Naive thymus-derived CD8-positive, alpha-beta T cell (primary cell): Measurements from ENCODE around the gene CD44. TPM values are rescaled to one million over a fixed set of nuclear protein-coding genes. Genes with fewer than 3 reads are reported as not detected.

Experiments
- ATAC-seq, 2 donors: fragments of 150-1000 bp; cut with Tn5 transposase in 1 of 2; sonication (Bioruptor Pico), chemical (Tn5 transposase) in 1 of 2; 1 replicate in 1 of 2; 2 replicates in 1 of 2; pipeline ENCODE4 v1.10.0; 2021; ENCODE audit warnings: mild to moderate bottlenecking in 2 of 2, moderate library complexity in 2 of 2
- POLR2A ChIA-PET: fragments of 350-600 bp; sonication (Branson Sonifier 250); formaldehyde crosslinking; loops from one replicate; lab custom pipeline; 2021; ENCODE audit warnings: antibody characterized with exemption; lab: Charles Lee
- DNase-seq, 10 donors: peaks; one replicate each; pipeline versions ENCODE4 v3.0.0 to v3.0.0-alpha.2; 2020 to 2022
- H3K27ac Mint-ChIP-seq, 10 donors: one replicate each; pipeline ENCODE4 v1.8.0; 2020 to 2022; ENCODE audit warnings: mild to moderate bottlenecking in 10 of 10, mixed read lengths in 10 of 10, moderate library complexity in 4 of 10, inconsistent platforms in 1 of 10
- H3K27me3 Mint-ChIP-seq, 5 donors: one replicate each; pipeline ENCODE4 v1.8.0; 2021 to 2022; ENCODE audit warnings: mixed read lengths in 5 of 5
- H3K36me3 Mint-ChIP-seq, 3 donors: one replicate each; pipeline ENCODE4 v1.8.0; 2020 to 2022; ENCODE audit warnings: mixed read lengths in 3 of 3, mild to moderate bottlenecking in 2 of 3, inconsistent platforms in 1 of 3
- H3K4me1 Mint-ChIP-seq, 4 donors: one replicate each; pipeline ENCODE4 v1.8.0; 2021 to 2022; ENCODE audit warnings: mixed read lengths in 4 of 4
- H3K4me3 Mint-ChIP-seq, 10 donors: one replicate each; pipeline ENCODE4 v1.8.0; 2020 to 2022; ENCODE audit warnings: mild to moderate bottlenecking in 10 of 10, mixed read lengths in 10 of 10, moderate library complexity in 6 of 10, inconsistent platforms in 1 of 10
- H3K9me3 Mint-ChIP-seq, 9 donors: one replicate each; pipeline ENCODE4 v1.8.0; 2020 to 2022; ENCODE audit warnings: mixed read lengths in 9 of 9, mild to moderate bottlenecking in 3 of 9, inconsistent platforms in 1 of 9, moderate library complexity in 1 of 9
- polyA plus RNA-seq, 3 donors: library from polyadenylated mRNA; unstranded; fragments of 300-500 nt; fragmentation: Illumina TruSeq; gene quantifications; one replicate each; pipeline ENCODE4 v1.2.3, GENCODE V29; 2021
- total RNA-seq, 8 experiments: library from RNA in 2 of 8; stranded (reverse) in 2 of 8; gene quantifications; one replicate each; pipeline ENCODE4 v1.2.3 and lab custom pipeline; 2021 to 2026

The CD44 gene
- total and polyA plus RNA-seq, 5 experiments from 2014 or later = 291 to 703 (median 291) TPM

DNA sequence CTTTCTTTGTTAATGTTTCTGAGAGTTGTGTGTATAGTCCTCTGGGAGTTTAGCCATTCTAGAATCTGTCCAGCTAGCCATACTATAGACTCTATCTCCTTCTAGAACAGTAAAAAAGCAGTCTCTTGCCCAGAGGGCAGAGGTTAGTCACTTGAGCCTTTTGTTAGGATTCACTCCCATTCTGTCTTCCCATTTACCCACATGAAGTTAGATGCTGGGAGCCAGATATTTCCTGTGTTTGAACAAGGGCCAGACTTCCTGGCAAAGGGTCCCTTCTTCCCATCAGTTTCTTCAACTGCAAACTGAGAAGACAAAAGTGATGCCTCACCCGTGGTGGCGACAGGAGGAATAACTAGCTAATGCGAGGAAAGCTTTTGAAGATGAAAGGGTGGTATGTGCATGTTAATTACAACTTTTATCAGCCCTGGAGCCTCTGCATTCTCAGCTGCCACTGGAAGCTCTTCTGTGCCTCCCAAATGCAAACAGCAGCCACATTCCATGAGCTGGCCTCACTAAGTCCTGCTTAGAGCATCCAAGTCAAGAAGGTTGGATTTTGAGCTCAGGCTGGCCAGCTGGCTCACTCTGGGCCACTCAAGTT lies 12.8 kb downstream of the CD44 start:
- peaks cover 13 to 75% (median 56%) of the 10 kb centered on the region in 3 donors for H3K36me3 Mint-ChIP-seq
- H3K9me3 Mint-ChIP-seq = no peaks in the 10 kb centered on the region
- no peaks in the 10 kb centered on the region for H3K27me3 Mint-ChIP-seq
- peak overlapping the region; percentile 36 to 74 (median 56) for H3K4me3 Mint-ChIP-seq
- H3K27ac Mint-ChIP-seq = peak overlapping the region; percentile 83 to 95 (median 92)
- peak in 1 of 2 donors; percentile 7 for ATAC-seq
- no peak for DNase-seq
- POLR2A ChIA-PET = interaction anchor here (1.1 to 4.6 kb wide), 4 partner anchors 10 to 16 kb away, joined by 3 to 30 read pairs (median 10); partner anchors contain the start of gene CD44
- peaks cover 63 to 100% (median 100%) of the 10 kb centered on the region in 4 donors for H3K4me1 Mint-ChIP-seq

DNA sequence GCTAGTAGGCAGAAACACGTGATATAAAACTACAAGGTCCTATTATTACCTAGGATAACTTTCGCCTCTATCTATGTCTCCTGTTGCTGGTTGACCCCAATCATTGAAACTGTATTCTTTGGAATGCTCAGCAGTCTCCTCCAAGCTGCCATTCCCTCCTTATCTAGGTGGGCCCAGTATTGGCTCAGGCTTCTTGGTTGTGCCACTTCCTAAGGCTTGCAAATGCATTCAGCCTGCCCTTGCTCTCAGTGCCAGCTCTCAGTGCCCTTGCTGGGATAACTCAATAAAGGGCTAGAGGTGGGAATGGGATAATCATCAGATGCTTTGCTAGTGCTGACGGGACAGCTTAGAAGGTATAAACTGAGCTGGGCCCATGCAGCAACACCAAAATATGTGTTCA lies 13.6 kb downstream of the CD44 start:
- peak overlapping the region; percentile 71 to 95 (median 89) for H3K27ac Mint-ChIP-seq
- DNase-seq = no peak
- no peaks in the 10 kb centered on the region for H3K9me3 Mint-ChIP-seq
- H3K36me3 Mint-ChIP-seq = peaks cover 13 to 73% (median 57%) of the 10 kb centered on the region in 3 donors
- peak overlapping the region in 9 of 10 donors; percentile 16 to 77 (median 55) for H3K4me3 Mint-ChIP-seq
- no peak for ATAC-seq
- H3K4me1 Mint-ChIP-seq = peaks cover 65 to 100% (median 100%) of the 10 kb centered on the region in 4 donors
- no peaks in the 10 kb centered on the region for H3K27me3 Mint-ChIP-seq
- POLR2A ChIA-PET = interaction anchor here (1.1 to 4.6 kb wide), 4 partner anchors 10 to 15 kb away, joined by 3 to 30 read pairs (median 10); partner anchors contain the start of gene CD44

DNA sequence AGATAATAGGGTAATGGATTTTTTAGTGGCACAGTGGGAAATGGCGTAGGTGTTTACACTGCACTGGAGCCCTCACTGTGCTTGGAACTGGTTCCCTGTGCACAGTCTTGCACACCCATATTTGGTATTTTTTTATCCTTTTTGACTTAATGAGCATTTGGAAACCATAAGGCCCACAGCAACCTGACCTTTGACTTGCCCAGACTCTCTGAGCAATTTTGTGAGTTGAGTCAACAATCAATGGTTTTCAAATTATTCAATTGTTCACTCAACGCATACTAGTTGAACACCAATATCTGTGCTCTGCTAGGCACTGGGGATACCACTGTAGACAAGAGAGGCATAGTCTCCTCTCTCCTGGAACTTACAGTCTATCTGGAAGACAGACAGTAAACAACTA lies 14.3 kb downstream of the CD44 start:
- no peaks in the 10 kb centered on the region for H3K9me3 Mint-ChIP-seq
- H3K4me1 Mint-ChIP-seq = peaks cover 68 to 100% (median 100%) of the 10 kb centered on the region in 4 donors
- peak overlapping the region; percentile 64 to 95 (median 90) for H3K27ac Mint-ChIP-seq
- H3K4me3 Mint-ChIP-seq = peak overlapping the region in 9 of 10 donors; percentile 22 to 72 (median 51)
- no peak for ATAC-seq
- no peak for DNase-seq
- POLR2A ChIA-PET = interaction anchor here (1.4 kb wide), 1 partner anchor 14 kb away, joined by 6 read pairs; no protein-coding TSS in a partner anchor
- no peaks in the 10 kb centered on the region for H3K27me3 Mint-ChIP-seq
- peaks cover 9 to 69% (median 53%) of the 10 kb centered on the region in 3 donors for H3K36me3 Mint-ChIP-seq

DNA sequence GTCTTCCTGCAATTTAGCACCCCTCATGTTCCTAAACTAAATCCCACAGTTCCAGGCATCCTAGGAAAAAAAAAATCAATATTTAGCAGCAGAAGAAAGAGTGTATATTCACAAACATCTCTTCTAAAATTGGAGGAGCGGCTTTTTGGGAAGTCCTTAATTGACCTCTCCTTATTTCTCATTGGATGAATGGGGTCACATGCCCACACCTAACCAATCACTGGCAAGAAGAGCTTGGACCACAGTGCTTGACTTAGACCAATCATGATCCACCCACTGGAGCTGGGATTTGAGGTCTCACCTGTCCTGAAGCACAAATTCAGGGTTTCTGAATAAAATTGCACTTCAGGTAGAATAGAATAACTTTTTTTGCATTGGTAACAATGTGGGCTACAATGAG lies 16.0 kb downstream of the CD44 start:
- peak overlapping the region; percentile 10 to 65 (median 56) for H3K4me3 Mint-ChIP-seq
- peaks cover 64 to 100% (median 100%) of the 10 kb centered on the region in 4 donors for H3K4me1 Mint-ChIP-seq
- peak overlapping the region; percentile 49 to 100 (median 83) for H3K27ac Mint-ChIP-seq
- no peaks in the 10 kb centered on the region for H3K27me3 Mint-ChIP-seq
- POLR2A ChIA-PET = interaction anchor here (0.7 to 4.4 kb wide), 7 partner anchors 9 to 77 kb away, joined by 3 to 23 read pairs (median 4); partner anchors contain the start of gene CD44
- no peaks in the 10 kb centered on the region for H3K9me3 Mint-ChIP-seq
- peaks cover 9 to 58% (median 38%) of the 10 kb centered on the region in 3 donors for H3K36me3 Mint-ChIP-seq
- ATAC-seq = peak in 1 of 2 donors; percentile 3
- DNase-seq = no peak

DNA sequence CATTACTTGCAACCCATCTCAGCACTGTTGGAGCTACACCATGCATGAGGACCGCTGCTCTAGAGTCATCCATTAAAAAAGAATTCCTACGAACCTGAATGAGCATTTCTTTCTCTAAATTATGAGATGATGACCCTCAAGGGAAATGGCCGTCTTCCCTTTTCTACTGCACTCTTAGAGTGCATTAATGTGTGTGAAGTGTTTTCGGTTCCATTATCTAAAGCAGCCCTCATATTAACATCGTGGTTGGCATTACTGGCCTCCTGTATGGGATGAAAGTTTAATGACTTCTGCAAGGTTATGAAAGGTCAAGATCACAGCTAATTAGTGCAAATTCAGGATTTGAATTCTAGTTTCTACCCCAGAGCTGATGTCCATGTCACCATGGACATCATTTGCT lies 16.7 kb downstream of the CD44 start:
- ATAC-seq = no peak
- Mint-ChIP-seq H3K27ac (peak overlapping the region in 9 of 10 donors; percentile 48 to 100 (median 83)), H3K4me3 (peak overlapping the region in 7 of 10 donors; percentile 6 to 63 (median 56)), H3K36me3 (peaks cover 9 to 51% (median 34%) of the 10 kb centered on the region in 3 donors), H3K27me3 (no peaks in the 10 kb centered on the region), H3K4me1 (peaks cover 67 to 100% (median 100%) of the 10 kb centered on the region in 4 donors), H3K9me3 (no peaks in the 10 kb centered on the region)
- POLR2A ChIA-PET = interaction anchor here (0.7 to 4.4 kb wide), 6 partner anchors 9 to 77 kb away, joined by 3 to 23 read pairs (median 4); partner anchors contain the start of gene CD44
- DNase-seq = no peak

DNA sequence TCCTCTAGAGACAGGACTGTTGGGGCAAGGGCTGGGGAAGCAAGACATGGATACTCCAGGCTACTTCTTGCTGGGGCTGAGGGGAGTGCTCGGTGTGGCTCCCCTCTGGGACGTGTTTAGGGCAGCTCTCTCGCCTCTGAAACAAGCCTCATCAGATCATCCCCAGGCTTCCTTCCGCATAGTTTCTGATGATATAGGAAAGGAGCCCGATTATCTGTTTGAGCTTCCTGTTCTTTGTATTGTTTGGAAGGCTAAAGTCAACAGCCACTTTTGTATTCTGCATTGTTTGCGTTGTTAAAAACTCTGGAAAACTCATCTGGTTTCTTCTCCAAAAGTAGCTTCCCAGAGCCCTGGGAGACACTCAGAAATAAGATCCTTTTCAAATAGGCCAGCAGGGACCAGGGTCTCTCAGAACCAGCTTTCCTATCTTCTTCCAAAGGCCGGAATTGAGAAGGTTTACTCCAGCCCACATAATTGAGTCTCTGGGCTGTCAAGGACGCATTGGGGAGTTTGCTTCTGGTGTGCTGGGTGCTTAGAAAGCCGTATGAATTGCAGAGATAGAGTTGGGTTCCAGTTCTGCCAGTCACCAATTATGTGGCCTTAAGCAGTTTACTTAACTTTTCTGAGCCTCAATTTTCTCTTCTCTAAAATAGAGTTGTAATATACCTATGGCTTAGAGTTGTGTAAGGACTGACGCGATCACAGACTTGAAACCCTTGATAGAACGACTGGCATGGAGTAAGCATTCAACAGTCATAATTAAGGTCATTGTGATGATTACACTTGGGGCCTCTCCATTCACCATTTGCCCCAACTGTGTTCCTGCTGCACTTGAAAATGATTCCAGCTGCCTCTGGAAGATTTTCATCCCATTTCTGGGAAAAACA lies 19.1 kb downstream of the CD44 start:
- POLR2A ChIA-PET = interaction anchor here (1.1 to 12.3 kb wide), 6 partner anchors 9 to 33 kb away, joined by 4 to 294 read pairs (median 4); partner anchors contain the start of gene CD44
- Mint-ChIP-seq H3K4me1 (peaks cover 66 to 100% (median 100%) of the 10 kb centered on the region in 4 donors), H3K36me3 (peaks cover 4 to 41% (median 28%) of the 10 kb centered on the region in 3 donors), H3K4me3 (peak overlapping the region in 9 of 10 donors; percentile 12 to 91 (median 61)), H3K9me3 (no peaks in the 10 kb centered on the region), H3K27ac (peak overlapping the region; percentile 89 to 100 (median 100)), H3K27me3 (no peaks in the 10 kb centered on the region)
- ATAC-seq (no peak), DNase-seq (no peak)

DNA sequence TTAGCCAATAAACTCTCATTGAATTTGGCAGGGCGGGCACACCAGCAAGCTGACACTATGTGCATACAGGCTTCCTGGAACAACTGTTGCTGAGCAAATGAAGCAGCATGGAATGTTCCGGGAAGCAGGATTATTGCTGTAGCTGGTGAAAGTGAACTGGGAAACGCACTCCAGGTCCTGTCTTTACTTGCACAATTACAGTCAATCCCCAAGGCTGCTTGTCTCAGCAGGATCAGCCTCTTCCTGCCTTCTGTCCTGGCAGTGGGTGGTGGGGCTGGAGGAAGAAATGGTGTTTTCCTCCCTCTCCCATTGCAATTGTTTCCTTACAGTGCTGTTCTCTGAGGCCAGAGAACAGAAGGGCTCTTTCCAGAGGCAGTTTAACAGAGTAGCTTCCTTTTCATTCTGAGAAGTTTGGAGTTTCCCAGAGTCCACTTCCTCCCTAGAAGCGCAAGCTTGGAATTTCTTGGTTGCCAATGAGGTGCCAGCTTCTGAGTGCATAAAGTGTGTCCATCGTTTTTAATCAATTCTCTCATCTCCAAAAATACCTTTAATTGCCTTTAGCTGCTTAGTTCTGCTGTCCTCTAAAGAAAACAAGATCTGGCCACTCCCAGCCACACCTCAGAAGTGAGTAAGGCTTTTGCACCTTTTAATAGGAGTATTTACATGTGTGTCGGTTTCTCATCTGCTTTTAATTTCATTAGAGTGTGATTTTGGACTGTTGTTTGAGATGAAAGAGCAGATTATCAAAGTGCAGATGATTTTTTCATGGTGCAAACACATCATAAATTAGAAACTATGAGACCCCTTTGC lies 19.9 kb downstream of the CD44 start:
- peak overlapping the region; percentile 89 to 100 (median 100) for H3K27ac Mint-ChIP-seq
- no peaks in the 10 kb centered on the region for H3K9me3 Mint-ChIP-seq
- peaks cover 64 to 100% (median 100%) of the 10 kb centered on the region in 4 donors for H3K4me1 Mint-ChIP-seq
- no peak for DNase-seq
- H3K4me3 Mint-ChIP-seq = peak overlapping the region; percentile 33 to 91 (median 68)
- no peaks in the 10 kb centered on the region for H3K27me3 Mint-ChIP-seq
- ATAC-seq = no peak
- peaks cover 4 to 34% (median 22%) of the 10 kb centered on the region in 3 donors for H3K36me3 Mint-ChIP-seq
- POLR2A ChIA-PET = interaction anchor here (1.1 to 12.3 kb wide), 8 partner anchors 8 to 33 kb away, joined by 4 to 294 read pairs (median 4); partner anchors contain the start of gene CD44

DNA sequence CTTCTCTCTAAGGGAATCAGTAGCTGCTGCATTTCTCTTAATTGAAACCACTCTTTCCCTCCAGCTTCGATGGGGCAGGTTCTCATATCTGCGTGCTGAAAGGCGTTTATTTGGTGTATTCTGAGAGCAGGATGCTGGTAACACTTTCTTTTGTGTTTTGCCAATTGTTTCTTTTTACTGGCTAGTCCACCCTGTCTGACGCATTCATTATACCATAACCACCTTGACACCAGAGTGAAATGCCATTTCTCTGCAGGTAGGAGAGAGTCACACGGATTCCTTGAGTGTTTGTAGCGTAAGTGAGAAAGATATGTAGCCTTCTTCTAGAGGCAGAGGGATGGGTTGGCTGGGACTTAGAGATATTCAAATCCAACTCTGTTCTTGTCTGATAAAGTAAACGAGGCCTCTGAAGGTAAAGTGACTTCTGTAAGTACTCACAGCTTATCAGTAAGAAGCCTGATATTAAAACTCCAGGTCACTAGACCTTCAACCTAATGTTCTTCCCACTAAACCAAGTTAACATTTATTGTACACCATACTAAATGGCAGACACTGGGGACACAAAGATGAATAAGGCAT lies 21.4 kb downstream of the CD44 start:
- Mint-ChIP-seq H3K9me3 (no peaks in the 10 kb centered on the region), H3K27me3 (no peaks in the 10 kb centered on the region), H3K36me3 (peaks cover 0 to 23% (median 13%) of the 10 kb centered on the region in 3 donors), H3K4me1 (peaks cover 53 to 100% (median 100%) of the 10 kb centered on the region in 4 donors), H3K27ac (peak overlapping the region; percentile 89 to 100 (median 100)), H3K4me3 (peak overlapping the region; percentile 43 to 91 (median 64))
- POLR2A ChIA-PET = interaction anchor here (1.2 to 12.3 kb wide), 4 partner anchors 9 to 20 kb away, joined by 4 to 294 read pairs (median 84); partner anchors contain the start of gene CD44
- DNase-seq (peak in 5 of 10 donors; percentile 55 to 81 (median 68)), ATAC-seq (peak; percentile 38 to 84)

DNA sequence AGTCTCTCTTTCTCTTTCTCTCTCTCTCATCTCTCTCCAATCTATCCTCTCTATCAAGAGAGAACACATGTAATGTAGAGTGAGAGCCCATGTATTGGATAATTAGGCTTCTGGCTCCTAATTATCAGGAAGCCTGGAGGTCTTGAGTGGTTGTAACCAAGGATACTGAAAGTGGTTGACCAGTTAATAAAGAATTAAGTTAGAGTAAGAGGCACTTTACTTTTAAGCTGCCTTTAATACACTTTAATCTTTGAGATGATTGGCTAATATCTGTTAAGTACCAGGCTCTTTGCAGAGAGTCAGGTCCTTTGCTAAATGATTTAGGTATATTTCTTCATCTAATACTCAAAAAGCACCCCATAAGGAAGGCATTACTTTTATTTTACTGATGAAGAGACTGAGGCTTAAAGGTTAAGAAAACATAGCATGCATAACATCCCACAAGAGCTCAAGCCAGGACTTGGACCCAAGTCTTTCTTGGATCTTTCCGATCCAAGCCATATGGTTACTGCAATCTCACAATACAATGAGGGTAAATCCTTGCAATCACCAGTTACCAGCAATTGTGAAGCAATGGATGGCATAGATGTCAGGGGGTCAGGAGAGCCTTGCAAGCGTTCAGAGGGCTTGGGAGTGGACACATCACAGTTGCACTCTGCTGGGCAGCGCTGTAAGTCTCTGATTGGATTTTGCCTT lies 22.1 kb downstream of the CD44 start:
- Mint-ChIP-seq H3K27me3 (peaks cover 0 to 1% (median 0%) of the 10 kb centered on the region in 5 donors), H3K9me3 (no peaks in the 10 kb centered on the region), H3K27ac (peak overlapping the region; percentile 89 to 100 (median 100)), H3K4me1 (peaks cover 54 to 100% (median 99%) of the 10 kb centered on the region in 4 donors), H3K36me3 (peaks cover 0 to 23% (median 13%) of the 10 kb centered on the region in 3 donors), H3K4me3 (peak overlapping the region in 9 of 10 donors; percentile 43 to 91 (median 70))
- POLR2A ChIA-PET = interaction anchor here (1.3 to 12.3 kb wide), 4 partner anchors 17 to 76 kb away, joined by 3 to 294 read pairs (median 84); partner anchors contain the start of gene CD44
- ATAC-seq (no peak), DNase-seq (no peak)

DNA sequence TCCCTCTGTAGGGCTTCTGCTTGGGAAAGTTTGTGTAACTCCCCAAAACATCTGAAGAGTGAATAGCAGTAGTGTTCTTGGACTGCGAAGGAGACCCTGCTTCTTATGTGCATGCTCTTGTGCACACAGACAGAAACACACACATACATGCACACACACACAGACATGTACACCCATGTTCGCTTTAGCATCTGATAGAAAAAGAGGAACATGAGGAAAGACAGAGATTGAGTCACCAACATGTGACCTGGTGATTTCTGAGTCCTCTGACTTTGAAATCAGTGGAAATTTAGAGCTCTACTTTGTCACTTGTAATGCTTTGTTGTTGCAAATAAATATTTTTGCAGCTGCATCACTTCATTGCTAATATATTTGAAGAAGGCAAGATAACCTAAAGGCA lies 23.8 kb downstream of the CD44 start:
- Mint-ChIP-seq H3K4me3 (peak overlapping the region; percentile 3 to 91 (median 66)), H3K27me3 (peaks cover 0 to 2% (median 0%) of the 10 kb centered on the region in 5 donors), H3K4me1 (peaks cover 56 to 100% (median 100%) of the 10 kb centered on the region in 4 donors), H3K36me3 (peaks cover 0 to 18% (median 12%) of the 10 kb centered on the region in 3 donors), H3K27ac (peak overlapping the region; percentile 89 to 100 (median 100)), H3K9me3 (no peaks in the 10 kb centered on the region)
- DNase-seq = no peak
- ATAC-seq = no peak
- POLR2A ChIA-PET = interaction anchor here (0.5 to 12.3 kb wide), 11 partner anchors 9 to 162 kb away, joined by 3 to 294 read pairs (median 3); partner anchors contain the start of gene CD44
